Gastroesophageal sphincter (tissue), 3 donors: ENCODE measurements around the gene MKLN1.

Experiments used
- POLR2A ChIP-seq, 2 donors: fragments of 450-650 bp; IDR thresholded peaks; one replicate each; pipeline ENCODE4 v1.6.1; 2017; ENCODE audit warnings: antibody characterized with exemption in 2 of 2, mild to moderate bottlenecking in 2 of 2, moderate library complexity in 1 of 2
- POLR2AphosphoS5 ChIP-seq: sonication (generic); formaldehyde crosslinking; IDR thresholded peaks from one replicate; pipeline ENCODE4 v1.6.1; 2017; ENCODE audit warnings: antibody characterized with exemption
- TF ChIP-seq, protein P1 (sequence below), 4 experiments: fragments of 200-600 bp in 2 of 4; fragments of 450-650 bp in 2 of 4; sonication (generic) in 1 of 4; IDR thresholded peaks; one replicate each; pipeline ENCODE4 v1.5.1; 2017 to 2019; ENCODE audit warnings: antibody characterized with exemption in 4 of 4, mild to moderate bottlenecking in 2 of 4, moderate library complexity in 2 of 4

DNA sequence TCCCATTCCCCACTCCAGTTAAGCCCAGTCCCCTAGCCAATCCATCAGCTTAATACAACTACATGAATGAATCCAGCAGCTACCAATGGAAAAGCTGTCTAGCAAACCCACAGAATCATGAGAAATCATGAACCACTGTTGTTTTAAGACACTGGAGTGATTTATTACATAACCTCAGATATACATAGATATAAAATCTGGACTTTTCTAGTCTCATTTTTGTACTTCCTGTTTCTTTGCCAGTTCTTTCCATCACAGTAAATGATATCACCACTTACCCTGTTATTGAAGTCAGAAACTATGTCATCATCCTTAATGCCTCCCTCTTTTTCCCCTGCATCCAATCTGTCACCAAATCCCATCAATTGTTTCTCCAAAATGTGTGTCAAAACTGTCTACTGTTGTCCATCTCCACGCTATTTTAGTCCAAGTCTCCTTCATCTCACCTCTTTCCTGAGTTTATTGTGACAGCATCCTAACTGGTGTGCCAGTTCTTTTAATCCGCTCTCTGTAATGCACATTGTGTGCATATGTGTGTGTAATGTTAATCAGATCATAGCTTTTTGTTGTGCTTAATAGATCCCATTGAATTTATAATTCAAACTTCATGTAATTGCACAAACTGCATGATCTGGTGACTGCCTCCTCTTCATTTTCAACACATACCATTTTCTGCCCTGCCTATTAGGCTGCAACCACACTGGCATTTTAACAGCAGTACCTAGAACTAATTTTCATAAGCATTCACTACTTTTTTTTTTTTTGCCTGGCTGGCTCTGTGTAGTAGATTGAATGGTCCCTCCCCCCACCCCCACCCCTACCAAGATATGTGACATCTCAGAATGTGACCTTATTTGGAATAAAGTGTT lies 56.0 kb downstream of the MKLN1 start:
- no peak for TF ChIP-seq POLR2AphosphoS5
- TF ChIP-seq, protein P1, sequence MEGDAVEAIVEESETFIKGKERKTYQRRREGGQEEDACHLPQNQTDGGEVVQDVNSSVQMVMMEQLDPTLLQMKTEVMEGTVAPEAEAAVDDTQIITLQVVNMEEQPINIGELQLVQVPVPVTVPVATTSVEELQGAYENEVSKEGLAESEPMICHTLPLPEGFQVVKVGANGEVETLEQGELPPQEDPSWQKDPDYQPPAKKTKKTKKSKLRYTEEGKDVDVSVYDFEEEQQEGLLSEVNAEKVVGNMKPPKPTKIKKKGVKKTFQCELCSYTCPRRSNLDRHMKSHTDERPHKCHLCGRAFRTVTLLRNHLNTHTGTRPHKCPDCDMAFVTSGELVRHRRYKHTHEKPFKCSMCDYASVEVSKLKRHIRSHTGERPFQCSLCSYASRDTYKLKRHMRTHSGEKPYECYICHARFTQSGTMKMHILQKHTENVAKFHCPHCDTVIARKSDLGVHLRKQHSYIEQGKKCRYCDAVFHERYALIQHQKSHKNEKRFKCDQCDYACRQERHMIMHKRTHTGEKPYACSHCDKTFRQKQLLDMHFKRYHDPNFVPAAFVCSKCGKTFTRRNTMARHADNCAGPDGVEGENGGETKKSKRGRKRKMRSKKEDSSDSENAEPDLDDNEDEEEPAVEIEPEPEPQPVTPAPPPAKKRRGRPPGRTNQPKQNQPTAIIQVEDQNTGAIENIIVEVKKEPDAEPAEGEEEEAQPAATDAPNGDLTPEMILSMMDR (IDR thresholded peaks at IDR 0.05), result no peak
- no peak for TF ChIP-seq POLR2A (IDR thresholded peaks at IDR 0.05)
